GM12875 (cell line): ENCODE measurements around the gene AKAP17A.

Experiments used
- H3K4me3 ChIP-seq: one replicate; pipeline ENCODE4 v1.5.1; 2011; ENCODE audit warnings: low read depth, low read length, control low read depth
- CTCF ChIP-seq: IDR thresholded peaks from 2 replicates; pipeline ENCODE4 v1.5.1; 2011; ENCODE audit warnings: low read depth, mild to moderate bottlenecking, control low read depth, inconsistent platforms, low read length, moderate library complexity, borderline replicate concordance; ENCODE audit not compliant: insufficient read depth

Gene AKAP17A

GRCh38 chrX:1587161-1587560, 4.2 kb upstream of the AKAP17A start:
- no peak overlapping the region for H3K4me3 ChIP-seq
- TF ChIP-seq CTCF: no peak

DNA sequence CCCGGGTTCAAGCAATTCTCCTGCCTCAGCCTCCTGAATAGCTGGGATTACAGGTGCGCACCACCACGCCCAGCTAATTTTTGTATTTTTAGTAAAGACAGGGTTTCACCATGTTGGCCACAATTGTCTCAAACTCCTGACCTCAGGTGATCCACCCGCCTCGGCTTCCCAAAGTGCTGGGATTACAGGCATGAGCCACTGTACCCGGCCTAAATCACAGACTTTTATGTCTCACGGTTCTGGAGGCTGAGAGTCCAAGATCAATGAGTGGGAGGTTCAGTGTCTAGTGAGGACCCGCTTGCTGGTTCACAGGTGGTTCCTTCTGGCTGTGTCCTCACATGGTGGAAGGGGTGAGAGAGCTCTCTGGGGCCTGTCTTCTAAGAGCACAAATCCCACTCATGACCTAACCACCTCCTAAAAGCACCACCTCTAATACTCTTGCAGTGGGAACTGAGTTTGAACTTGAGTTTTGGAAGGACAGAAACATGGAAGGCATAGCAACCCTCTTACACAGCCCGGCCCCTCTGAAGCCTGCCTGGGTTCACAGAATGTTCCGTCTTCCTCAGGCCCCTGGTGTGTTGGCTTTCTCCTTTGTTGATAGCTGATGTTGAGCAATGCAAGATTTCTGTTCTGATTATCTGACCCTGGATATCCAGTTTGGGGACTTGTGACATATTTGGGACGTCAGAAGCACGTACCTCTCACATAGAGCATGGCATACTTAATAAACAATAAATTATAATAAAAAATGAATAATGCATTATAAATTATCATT, 1.9 kb upstream of the AKAP17A start:
- TF ChIP-seq CTCF: no peak
- H3K4me3 ChIP-seq: no peak overlapping the region

DNA sequence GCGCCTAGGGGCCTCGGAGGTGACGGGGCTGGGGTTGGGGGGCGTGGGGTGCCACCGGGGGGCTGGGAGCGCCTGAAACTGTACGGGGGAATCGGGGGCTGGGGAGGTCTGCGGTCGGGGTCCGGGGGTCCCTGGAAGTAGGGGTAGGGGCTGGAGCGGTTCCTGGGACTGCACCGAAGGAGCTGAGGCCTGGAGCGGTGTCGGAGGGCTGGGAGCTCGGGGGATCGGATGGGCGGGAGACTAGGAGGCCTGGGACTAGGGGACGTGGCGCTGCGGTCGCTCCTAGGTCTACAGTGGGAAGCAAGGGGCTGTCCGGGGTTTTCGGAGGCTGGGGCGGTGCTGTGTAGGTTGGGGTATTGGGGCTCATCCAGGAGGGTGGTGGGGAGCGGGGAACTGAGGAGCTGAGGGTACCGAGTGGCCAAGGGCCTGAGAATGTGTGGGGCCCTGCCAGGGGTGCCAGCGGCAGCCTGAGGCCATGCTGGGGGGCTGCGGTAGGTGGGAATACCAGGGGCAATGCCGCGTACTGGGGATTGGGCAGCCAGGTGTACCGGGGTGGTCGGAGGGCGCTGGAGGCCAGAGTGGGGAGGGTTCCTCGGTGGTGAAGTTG, 562 bp downstream of the AKAP17A start:
- H3K4me3 ChIP-seq: peak overlapping the region; percentile 92
- no peak for TF ChIP-seq CTCF

DNA sequence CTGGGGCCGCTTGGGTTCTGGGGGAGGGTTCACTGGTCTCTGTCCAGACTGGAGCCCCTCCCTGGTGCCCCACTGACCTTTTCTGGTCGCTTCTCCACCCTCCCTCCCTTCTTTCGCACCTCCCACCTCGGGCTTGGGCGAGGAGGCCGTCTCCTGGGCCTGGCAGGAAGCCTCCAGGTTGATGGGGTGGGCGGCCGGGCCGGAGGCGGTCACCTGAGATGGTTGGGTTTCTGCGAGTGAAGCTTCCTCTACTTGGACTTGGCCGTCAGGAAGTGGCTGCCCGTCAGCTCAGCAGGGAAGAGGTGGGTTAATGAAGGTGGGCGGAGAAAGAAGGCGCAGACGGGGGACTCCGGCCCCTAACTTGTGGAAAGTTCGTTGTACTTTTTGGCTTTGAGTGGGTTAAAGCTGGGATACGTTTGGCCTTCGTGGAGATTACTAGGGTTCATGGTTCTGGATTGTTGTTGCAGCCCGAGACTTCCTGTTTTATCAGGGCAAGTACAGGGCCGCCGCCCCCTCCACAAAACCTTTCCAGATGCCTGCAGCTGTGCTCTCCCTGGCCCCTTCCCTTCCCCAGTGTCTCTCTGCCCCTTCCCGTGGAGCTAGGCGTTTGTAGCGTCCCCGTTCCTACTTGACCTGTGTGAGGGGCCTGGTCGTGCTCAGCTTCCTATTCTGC, 1.2 kb downstream of the AKAP17A start:
- peak overlapping the region; percentile 92 for H3K4me3 ChIP-seq
- no peak for TF ChIP-seq CTCF

- peak overlapping the region; percentile 92 for H3K4me3 ChIP-seq
- no peak for TF ChIP-seq CTCF
Measured at GRCh38 chrX:1593286-1594271, 2.2 kb downstream of the AKAP17A start.

DNA sequence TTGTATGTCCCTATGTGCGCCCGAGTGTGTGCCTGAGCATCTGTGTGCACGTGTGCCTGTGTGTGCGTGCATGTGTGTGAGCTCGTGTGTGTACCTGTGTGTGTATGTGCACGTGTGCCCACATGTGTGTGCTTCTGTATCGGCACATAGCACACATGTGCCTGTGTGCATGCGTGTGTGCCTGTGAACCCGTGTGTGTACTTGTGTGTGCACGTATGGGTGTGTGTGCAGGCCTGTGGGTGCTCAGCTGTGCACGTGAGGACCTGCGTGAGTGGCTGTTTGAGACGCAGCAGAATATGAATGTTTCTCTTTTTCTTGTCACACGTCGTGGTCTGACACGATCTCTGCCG, 4.3 kb downstream of the AKAP17A start:
- H3K4me3 ChIP-seq: no peak overlapping the region
- TF ChIP-seq CTCF: no peak
